WTC11 (cell line): ENCODE results near the gene BCKDHA. TPM values are rescaled to one million over a fixed set of nuclear protein-coding genes. Genes with fewer than 3 reads are reported as not detected.

Experiments
- ATAC-seq: fragments of 200-7000 bp; cut with Tn5 transposase; 2 replicates; pipeline ENCODE4 v1.10.0; 2021; ENCODE audit warnings: mild to moderate bottlenecking, moderate library complexity
- CTCF ChIA-PET: fragments of 300-600 bp; sonication (Branson Sonifier 250); formaldehyde crosslinking; loops from one replicate; lab custom pipeline; 2021; ENCODE audit warnings: antibody characterized with exemption; lab: Charles Lee
- POLR2A ChIA-PET: fragments of 350-600 bp; sonication (Branson Sonifier 250); formaldehyde crosslinking; loops from one replicate; lab custom pipeline; 2021; ENCODE audit warnings: antibody characterized with exemption; lab: Charles Lee
- DNase-seq: peaks from one replicate; pipeline ENCODE4 v3.0.0; 2021; ENCODE audit warnings: low spot score
- H3K27ac Mint-ChIP-seq: 2 replicates; pipeline ENCODE4 v1.8.0; 2021; ENCODE audit warnings: mixed read lengths
- H3K27me3 Mint-ChIP-seq: 2 replicates; pipeline ENCODE4 v1.8.0; 2021; ENCODE audit warnings: low read depth, mild to moderate bottlenecking, moderate library complexity, mixed read lengths
- H3K36me3 Mint-ChIP-seq: 2 replicates; pipeline ENCODE4 v1.8.0; 2021; ENCODE audit warnings: mixed read lengths
- H3K4me1 Mint-ChIP-seq: 2 replicates; pipeline ENCODE4 v1.8.0; 2022; ENCODE audit warnings: mixed read lengths
- H3K4me3 Mint-ChIP-seq: 2 replicates; pipeline ENCODE4 v1.8.0; 2021; ENCODE audit warnings: mild to moderate bottlenecking, moderate library complexity, mixed read lengths
- H3K9me3 Mint-ChIP-seq: 2 replicates; pipeline ENCODE4 v1.8.0; 2021; ENCODE audit warnings: mixed read lengths
- ATF6 ChIP-seq: sonication (generic); formaldehyde crosslinking; IDR thresholded peaks from 2 replicates; pipeline ENCODE4 v1.8.1; 2023; ENCODE audit warnings: mild to moderate bottlenecking, missing genetic modification reagents
- CBFB ChIP-seq: sonication (generic); formaldehyde crosslinking; IDR thresholded peaks from 2 replicates; pipeline ENCODE4 v1.8.1; 2022; ENCODE audit warnings: mild to moderate bottlenecking, low read depth, missing genetic modification reagents
- ELF4 ChIP-seq: sonication (generic); formaldehyde crosslinking; IDR thresholded peaks from 2 replicates; pipeline ENCODE4 v1.8.1; 2022; ENCODE audit warnings: low read depth, mild to moderate bottlenecking, moderate library complexity, missing genetic modification reagents
- GRHL2 ChIP-seq: fragments of 250-450 bp; sonication (Bioruptor Pico); IDR thresholded peaks from 2 replicates; pipeline ENCODE4 v1.8.0; 2022; ENCODE audit warnings: mild to moderate bottlenecking, moderate library complexity; ENCODE audit not compliant: insufficient replicate concordance, severe bottlenecking
- MYBL2 ChIP-seq: sonication (generic); formaldehyde crosslinking; IDR thresholded peaks from 2 replicates; pipeline ENCODE4 v1.8.1; 2023; ENCODE audit warnings: mild to moderate bottlenecking, moderate library complexity, missing genetic modification reagents
- NFATC4 ChIP-seq: fragments of 250-450 bp; sonication (Bioruptor Pico); IDR thresholded peaks from 2 replicates; pipeline ENCODE4 v1.9.0; 2021; ENCODE audit warnings: mild to moderate bottlenecking
- NR3C1 ChIP-seq: sonication (generic); formaldehyde crosslinking; conservative IDR thresholded peaks from 2 replicates; pipeline ENCODE4 v1.8.1; 2023; ENCODE audit warnings: low read depth, mild to moderate bottlenecking, missing genetic modification reagents
- PRDM15 ChIP-seq: sonication (generic); formaldehyde crosslinking; IDR thresholded peaks from 2 replicates; pipeline ENCODE4 v1.8.0; 2022; ENCODE audit warnings: missing genetic modification reagents
- RELA ChIP-seq: sonication (generic); formaldehyde crosslinking; IDR thresholded peaks from 2 replicates; pipeline ENCODE4 v1.8.1; 2022; ENCODE audit warnings: missing genetic modification reagents, mild to moderate bottlenecking, borderline replicate concordance
- ZNF281 ChIP-seq: sonication (generic); formaldehyde crosslinking; IDR thresholded peaks from 2 replicates; pipeline ENCODE4 v1.8.0; 2023; ENCODE audit warnings: mild to moderate bottlenecking, missing genetic modification reagents
- ZNF317 ChIP-seq: sonication (generic); formaldehyde crosslinking; IDR thresholded peaks from 2 replicates; pipeline ENCODE4 v1.8.1; 2023; ENCODE audit warnings: low read depth, mild to moderate bottlenecking, moderate library complexity, missing genetic modification reagents, borderline replicate concordance
- ZNF396 ChIP-seq: fragments of 250-450 bp; sonication (Bioruptor Pico); IDR thresholded peaks from 2 replicates; pipeline ENCODE4 v1.8.0; 2021; ENCODE audit warnings: mild to moderate bottlenecking, moderate library complexity, borderline replicate concordance
- ZNF423 ChIP-seq: fragments of 250-450 bp; sonication (Bioruptor Pico); IDR thresholded peaks from 2 replicates; pipeline ENCODE4 v2.1.2; 2022; ENCODE audit warnings: mild to moderate bottlenecking, moderate library complexity
- total RNA-seq: library from RNA; stranded (reverse); gene quantifications from 3 replicates; pipeline ENCODE4 v1.2.3, GENCODE V29; 2021
- TF ChIP-seq, protein P1 (sequence below): sonication (generic); formaldehyde crosslinking; IDR thresholded peaks from 2 replicates; pipeline ENCODE4 v1.8.1; 2022; ENCODE audit warnings: low read depth, mild to moderate bottlenecking, moderate library complexity, missing genetic modification reagents, borderline replicate concordance
- TF ChIP-seq, protein P2 (sequence below): sonication (generic); formaldehyde crosslinking; IDR thresholded peaks from 2 replicates; pipeline ENCODE4 v1.8.1; 2023; ENCODE audit warnings: mild to moderate bottlenecking, moderate library complexity, missing genetic modification reagents
- TF ChIP-seq, protein P3 (sequence below): sonication (generic); formaldehyde crosslinking; IDR thresholded peaks from 2 replicates; pipeline ENCODE4 v1.8.0; 2023; ENCODE audit warnings: missing genetic modification reagents, mild to moderate bottlenecking, borderline replicate concordance

The BCKDHA gene
- total RNA-seq, 1 experiment from 2014 or later: 18.8 TPM

DNA sequence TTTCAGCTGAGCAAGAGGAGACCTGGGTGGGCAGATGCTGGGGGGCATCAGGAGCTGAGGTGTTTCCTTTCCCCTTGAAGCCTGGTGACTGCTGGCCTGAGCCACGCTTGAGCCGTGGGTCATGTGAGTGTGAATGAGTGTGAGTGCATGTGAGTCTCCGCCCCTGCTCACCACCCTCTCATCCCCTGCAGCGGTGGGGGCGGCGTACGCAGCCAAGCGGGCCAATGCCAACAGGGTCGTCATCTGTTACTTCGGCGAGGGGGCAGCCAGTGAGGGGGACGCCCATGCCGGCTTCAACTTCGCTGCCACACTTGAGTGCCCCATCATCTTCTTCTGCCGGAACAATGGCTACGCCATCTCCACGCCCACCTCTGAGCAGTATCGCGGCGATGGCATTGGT, 24.4 kb downstream of the BCKDHA start:
- ATAC-seq: no peak
- Mint-ChIP-seq H3K4me3 (no peak overlapping the region), H3K9me3 (no peaks in the 10 kb centered on the region), H3K27me3 (no peaks in the 10 kb centered on the region), H3K4me1 (peaks cover 3% of the 10 kb centered on the region), H3K36me3 (peaks cover 9% of the 10 kb centered on the region), H3K27ac (no peak overlapping the region)
- TF ChIP-seq, protein P1, sequence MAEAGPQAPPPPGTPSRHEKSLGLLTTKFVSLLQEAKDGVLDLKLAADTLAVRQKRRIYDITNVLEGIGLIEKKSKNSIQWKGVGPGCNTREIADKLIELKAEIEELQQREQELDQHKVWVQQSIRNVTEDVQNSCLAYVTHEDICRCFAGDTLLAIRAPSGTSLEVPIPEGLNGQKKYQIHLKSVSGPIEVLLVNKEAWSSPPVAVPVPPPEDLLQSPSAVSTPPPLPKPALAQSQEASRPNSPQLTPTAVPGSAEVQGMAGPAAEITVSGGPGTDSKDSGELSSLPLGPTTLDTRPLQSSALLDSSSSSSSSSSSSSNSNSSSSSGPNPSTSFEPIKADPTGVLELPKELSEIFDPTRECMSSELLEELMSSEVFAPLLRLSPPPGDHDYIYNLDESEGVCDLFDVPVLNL (CRISPR knock-in tag): no peak
- TF ChIP-seq, protein P2, sequence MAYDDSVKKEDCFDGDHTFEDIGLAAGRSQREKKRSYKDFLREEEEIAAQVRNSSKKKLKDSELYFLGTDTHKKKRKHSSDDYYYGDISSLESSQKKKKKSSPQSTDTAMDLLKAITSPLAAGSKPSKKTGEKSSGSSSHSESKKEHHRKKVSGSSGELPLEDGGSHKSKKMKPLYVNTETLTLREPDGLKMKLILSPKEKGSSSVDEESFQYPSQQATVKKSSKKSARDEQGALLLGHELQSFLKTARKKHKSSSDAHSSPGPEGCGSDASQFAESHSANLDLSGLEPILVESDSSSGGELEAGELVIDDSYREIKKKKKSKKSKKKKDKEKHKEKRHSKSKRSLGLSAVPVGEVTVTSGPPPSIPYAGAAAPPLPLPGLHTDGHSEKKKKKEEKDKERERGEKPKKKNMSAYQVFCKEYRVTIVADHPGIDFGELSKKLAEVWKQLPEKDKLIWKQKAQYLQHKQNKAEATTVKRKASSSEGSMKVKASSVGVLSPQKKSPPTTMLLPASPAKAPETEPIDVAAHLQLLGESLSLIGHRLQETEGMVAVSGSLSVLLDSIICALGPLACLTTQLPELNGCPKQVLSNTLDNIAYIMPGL (CRISPR knock-in tag): no peak
- ChIA-PET POLR2A (no interaction called here), CTCF (interaction anchor here (0.6 kb wide), 1 partner anchor 280 kb away, joined by 3 read pairs; no protein-coding TSS in a partner anchor)
- no peak for DNase-seq

- no peaks in the 10 kb centered on the region for H3K27me3 Mint-ChIP-seq
- peaks cover 5% of the 10 kb centered on the region for H3K4me1 Mint-ChIP-seq
- H3K4me3 Mint-ChIP-seq: no peak overlapping the region
- no peaks in the 10 kb centered on the region for H3K9me3 Mint-ChIP-seq
- no peak for ATAC-seq
- CTCF ChIA-PET: no interaction called here
- POLR2A ChIA-PET: no interaction called here
- H3K36me3 Mint-ChIP-seq: peaks cover 9% of the 10 kb centered on the region
- no peak overlapping the region for H3K27ac Mint-ChIP-seq
- DNase-seq: no peak
- TF ChIP-seq PRDM15 (CRISPR knock-in tag) (no peak), ZNF396 (CRISPR knock-in tag) (no peak), GRHL2 (CRISPR knock-in tag) (no peak), ZNF281 (CRISPR knock-in tag) (no peak), ATF6 (CRISPR knock-in tag) (no peak), RELA (CRISPR knock-in tag) (no peak), ELF4 (CRISPR knock-in tag) (no peak), CBFB (CRISPR knock-in tag) (no peak), NFATC4 (CRISPR knock-in tag) (no peak), MYBL2 (CRISPR knock-in tag) (no peak), NR3C1 (CRISPR knock-in tag) (no peak), ZNF423 (no peak), ZNF317 (CRISPR knock-in tag) (no peak)
- TF ChIP-seq, protein P3, sequence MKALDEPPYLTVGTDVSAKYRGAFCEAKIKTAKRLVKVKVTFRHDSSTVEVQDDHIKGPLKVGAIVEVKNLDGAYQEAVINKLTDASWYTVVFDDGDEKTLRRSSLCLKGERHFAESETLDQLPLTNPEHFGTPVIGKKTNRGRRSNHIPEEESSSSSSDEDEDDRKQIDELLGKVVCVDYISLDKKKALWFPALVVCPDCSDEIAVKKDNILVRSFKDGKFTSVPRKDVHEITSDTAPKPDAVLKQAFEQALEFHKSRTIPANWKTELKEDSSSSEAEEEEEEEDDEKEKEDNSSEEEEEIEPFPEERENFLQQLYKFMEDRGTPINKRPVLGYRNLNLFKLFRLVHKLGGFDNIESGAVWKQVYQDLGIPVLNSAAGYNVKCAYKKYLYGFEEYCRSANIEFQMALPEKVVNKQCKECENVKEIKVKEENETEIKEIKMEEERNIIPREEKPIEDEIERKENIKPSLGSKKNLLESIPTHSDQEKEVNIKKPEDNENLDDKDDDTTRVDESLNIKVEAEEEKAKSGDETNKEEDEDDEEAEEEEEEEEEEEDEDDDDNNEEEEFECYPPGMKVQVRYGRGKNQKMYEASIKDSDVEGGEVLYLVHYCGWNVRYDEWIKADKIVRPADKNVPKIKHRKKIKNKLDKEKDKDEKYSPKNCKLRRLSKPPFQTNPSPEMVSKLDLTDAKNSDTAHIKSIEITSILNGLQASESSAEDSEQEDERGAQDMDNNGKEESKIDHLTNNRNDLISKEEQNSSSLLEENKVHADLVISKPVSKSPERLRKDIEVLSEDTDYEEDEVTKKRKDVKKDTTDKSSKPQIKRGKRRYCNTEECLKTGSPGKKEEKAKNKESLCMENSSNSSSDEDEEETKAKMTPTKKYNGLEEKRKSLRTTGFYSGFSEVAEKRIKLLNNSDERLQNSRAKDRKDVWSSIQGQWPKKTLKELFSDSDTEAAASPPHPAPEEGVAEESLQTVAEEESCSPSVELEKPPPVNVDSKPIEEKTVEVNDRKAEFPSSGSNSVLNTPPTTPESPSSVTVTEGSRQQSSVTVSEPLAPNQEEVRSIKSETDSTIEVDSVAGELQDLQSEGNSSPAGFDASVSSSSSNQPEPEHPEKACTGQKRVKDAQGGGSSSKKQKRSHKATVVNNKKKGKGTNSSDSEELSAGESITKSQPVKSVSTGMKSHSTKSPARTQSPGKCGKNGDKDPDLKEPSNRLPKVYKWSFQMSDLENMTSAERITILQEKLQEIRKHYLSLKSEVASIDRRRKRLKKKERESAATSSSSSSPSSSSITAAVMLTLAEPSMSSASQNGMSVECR: no peak
- TF ChIP-seq, protein P2 (CRISPR knock-in tag): no peak
These were observed 24.8 kb downstream of the BCKDHA start for GRCh38 chr19:41422456-41422855.
